ENCODE data around the gene NRP1. TPM values are rescaled to one million over a fixed set of nuclear protein-coding genes. Genes with fewer than 3 reads are reported as not detected.

NRP1 gene
- total RNA-seq, 1 donor, result 173 TPM

GRCh38 chr10:33262871-33263270 is 71.6 kb downstream of the NRP1 start:
- Histone ChIP-seq H3K27me3 (ENCODE audit: insufficient read depth, low read length) (no peaks in the 10 kb centered on the region), H2AFZ (ENCODE audit: low read length) (no peak overlapping the region), H3K4me2 (ENCODE audit: insufficient read depth, low read length) (peak overlapping the region; percentile 59), H3K9me3 (ENCODE audit: low read depth, low read length) (no peaks in the 10 kb centered on the region), H3K36me3 (ENCODE audit: insufficient read depth, low read length) (peaks cover 50% of the 10 kb centered on the region), H4K20me1 (ENCODE audit: insufficient read depth, low read length) (no peaks in the 10 kb centered on the region), H3K27ac (ENCODE audit: low read depth, low read length) (peak overlapping the region; percentile 99), H3K4me3 (ENCODE audit: insufficient read depth, low read length) (no peak overlapping the region), H3K79me2 (ENCODE audit: insufficient read depth, low read length) (peaks cover 28% of the 10 kb centered on the region), H3K4me1 (ENCODE audit: insufficient read depth, low read length) (peaks cover 53% of the 10 kb centered on the region)
- TF ChIP-seq CTCF (IDR thresholded peaks at IDR 0.05; ENCODE audit: extremely low read depth, low read depth, low read length), result no peak
- no peak for DNase-seq (ENCODE audit: insufficient read length, low spot score, missing footprints)

- no peak overlapping the region for H2AFZ ChIP-seq (ENCODE audit: low read length)
- no peaks in the 10 kb centered on the region for H3K27me3 ChIP-seq (ENCODE audit: insufficient read depth, low read length)
- H3K27ac ChIP-seq (ENCODE audit: low read depth, low read length), result peak overlapping the region; percentile 77
- H3K9me3 ChIP-seq (ENCODE audit: low read depth, low read length), result no peaks in the 10 kb centered on the region
- H3K4me1 ChIP-seq (ENCODE audit: insufficient read depth, low read length), result peaks cover 53% of the 10 kb centered on the region
- peaks cover 62% of the 10 kb centered on the region for H3K36me3 ChIP-seq (ENCODE audit: insufficient read depth, low read length)
- H3K4me3 ChIP-seq (ENCODE audit: insufficient read depth, low read length), result no peak overlapping the region
- DNase-seq (ENCODE audit: insufficient read length, low spot score, missing footprints), result no peak
- no peak overlapping the region for H3K4me2 ChIP-seq (ENCODE audit: insufficient read depth, low read length)
- no peaks in the 10 kb centered on the region for H4K20me1 ChIP-seq (ENCODE audit: insufficient read depth, low read length)
- peaks cover 19% of the 10 kb centered on the region for H3K79me2 ChIP-seq (ENCODE audit: insufficient read depth, low read length)
- no peak for TF ChIP-seq CTCF (IDR thresholded peaks at IDR 0.05; ENCODE audit: extremely low read depth, low read depth, low read length)
Observed at GRCh38 chr10:33260403-33261149, 73.9 kb downstream of the NRP1 start.

GRCh38 chr10:33258967-33259366 is 75.5 kb downstream of the NRP1 start:
- Histone ChIP-seq H3K27me3 (ENCODE audit: insufficient read depth, low read length) (no peaks in the 10 kb centered on the region), H3K4me1 (ENCODE audit: insufficient read depth, low read length) (peaks cover 44% of the 10 kb centered on the region), H3K27ac (ENCODE audit: low read depth, low read length) (peak overlapping the region; percentile 77), H4K20me1 (ENCODE audit: insufficient read depth, low read length) (no peaks in the 10 kb centered on the region), H3K79me2 (ENCODE audit: insufficient read depth, low read length) (peaks cover 18% of the 10 kb centered on the region), H3K4me2 (ENCODE audit: insufficient read depth, low read length) (peak overlapping the region; percentile 64), H3K9me3 (ENCODE audit: low read depth, low read length) (no peaks in the 10 kb centered on the region), H3K36me3 (ENCODE audit: insufficient read depth, low read length) (peaks cover 69% of the 10 kb centered on the region), H2AFZ (ENCODE audit: low read length) (no peak overlapping the region), H3K4me3 (ENCODE audit: insufficient read depth, low read length) (peak overlapping the region; percentile 24)
- no peak for DNase-seq (ENCODE audit: insufficient read length, low spot score, missing footprints)
- no peak for TF ChIP-seq CTCF (IDR thresholded peaks at IDR 0.05; ENCODE audit: extremely low read depth, low read depth, low read length)

- Histone ChIP-seq H2AFZ (ENCODE audit: low read length) (no peak overlapping the region), H3K27me3 (ENCODE audit: insufficient read depth, low read length) (no peaks in the 10 kb centered on the region), H3K4me3 (ENCODE audit: insufficient read depth, low read length) (no peak overlapping the region), H3K79me2 (ENCODE audit: insufficient read depth, low read length) (peaks cover 18% of the 10 kb centered on the region), H3K36me3 (ENCODE audit: insufficient read depth, low read length) (peaks cover 73% of the 10 kb centered on the region), H3K9me3 (ENCODE audit: low read depth, low read length) (no peaks in the 10 kb centered on the region), H3K27ac (ENCODE audit: low read depth, low read length) (no peak overlapping the region), H3K4me1 (ENCODE audit: insufficient read depth, low read length) (peaks cover 43% of the 10 kb centered on the region), H4K20me1 (ENCODE audit: insufficient read depth, low read length) (no peaks in the 10 kb centered on the region), H3K4me2 (ENCODE audit: insufficient read depth, low read length) (no peak overlapping the region)
- no peak for DNase-seq (ENCODE audit: insufficient read length, low spot score, missing footprints)
- TF ChIP-seq CTCF (IDR thresholded peaks at IDR 0.05; ENCODE audit: extremely low read depth, low read depth, low read length), result no peak
Observed at GRCh38 chr10:33257439-33258080, 76.9 kb downstream of the NRP1 start.
